ENCODE data around the gene MRPL42. TPM values are rescaled to one million over a fixed set of nuclear protein-coding genes. Genes with fewer than 3 reads are reported as not detected.

MRPL42 gene
- total and polyA plus RNA-seq, 2 of the 4 experiments (the other 2 are of a cell fraction) = 64.2 to 90.7 TPM

DNA sequence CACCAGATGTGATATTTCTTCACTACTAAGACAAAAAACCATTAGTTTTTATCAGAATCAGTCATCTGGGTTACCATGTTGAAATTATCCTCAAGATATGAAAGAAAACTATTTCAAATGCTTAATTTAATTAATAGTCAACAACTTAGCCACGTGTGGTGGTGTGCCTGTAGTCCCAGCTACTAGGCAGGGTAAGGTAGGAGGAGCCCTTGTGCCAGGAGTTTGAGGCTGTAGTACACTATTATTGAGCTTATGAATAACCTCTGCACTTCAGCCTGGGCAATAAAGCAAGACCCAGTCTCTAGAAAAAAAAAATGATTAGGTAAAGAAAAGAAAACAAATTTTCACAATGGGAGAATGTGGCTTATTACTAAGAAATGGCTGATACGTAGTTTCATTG lies 33.4 kb downstream of the MRPL42 start:
- H3K27ac ChIP-seq (ENCODE audit: insufficient read depth, low read length) = no peak overlapping the region
- H3K9me3 ChIP-seq (ENCODE audit: control insufficient read depth, insufficient read depth, low read length) = no peaks in the 10 kb centered on the region
- no peak overlapping the region for H4K8ac ChIP-seq (ENCODE audit: low read depth in 2 of 2, low read length in 2 of 2)
- POLR2A ChIA-PET (ENCODE audit: unreplicated experiment) = no interaction called here
- no peak overlapping the region for H4K5ac ChIP-seq (ENCODE audit: low read depth, low read length)
- TF ChIP-seq FOS (IDR thresholded peaks at IDR 0.05; ENCODE audit: low read depth, low read length) = no peak
- TF ChIP-seq MAFK (IDR thresholded peaks at IDR 0.05; ENCODE audit: low read depth, low read length) = no peak
- no peak for TF ChIP-seq RCOR1 (IDR thresholded peaks at IDR 0.05; ENCODE audit: insufficient replicate concordance, low read length)
- TF ChIP-seq BHLHE40 (IDR thresholded peaks at IDR 0.05; ENCODE audit: low read depth, low read length) = no peak
- no peak for TF ChIP-seq CHD1 (IDR thresholded peaks at IDR 0.05; ENCODE audit: low read depth, low read length)
- TF ChIP-seq, protein P1, sequence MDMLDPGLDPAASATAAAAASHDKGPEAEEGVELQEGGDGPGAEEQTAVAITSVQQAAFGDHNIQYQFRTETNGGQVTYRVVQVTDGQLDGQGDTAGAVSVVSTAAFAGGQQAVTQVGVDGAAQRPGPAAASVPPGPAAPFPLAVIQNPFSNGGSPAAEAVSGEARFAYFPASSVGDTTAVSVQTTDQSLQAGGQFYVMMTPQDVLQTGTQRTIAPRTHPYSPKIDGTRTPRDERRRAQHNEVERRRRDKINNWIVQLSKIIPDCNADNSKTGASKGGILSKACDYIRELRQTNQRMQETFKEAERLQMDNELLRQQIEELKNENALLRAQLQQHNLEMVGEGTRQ (IDR thresholded peaks at IDR 0.05; ENCODE audit: low read depth, low read length) = no peak
- no peak for TF ChIP-seq NFE2L2 (IDR thresholded peaks at IDR 0.05; ENCODE audit: low read depth, low read length)
- no peak for TF ChIP-seq SMC3 (IDR thresholded peaks at IDR 0.05; ENCODE audit: low read depth, low read length)
- TF ChIP-seq, protein P2, sequence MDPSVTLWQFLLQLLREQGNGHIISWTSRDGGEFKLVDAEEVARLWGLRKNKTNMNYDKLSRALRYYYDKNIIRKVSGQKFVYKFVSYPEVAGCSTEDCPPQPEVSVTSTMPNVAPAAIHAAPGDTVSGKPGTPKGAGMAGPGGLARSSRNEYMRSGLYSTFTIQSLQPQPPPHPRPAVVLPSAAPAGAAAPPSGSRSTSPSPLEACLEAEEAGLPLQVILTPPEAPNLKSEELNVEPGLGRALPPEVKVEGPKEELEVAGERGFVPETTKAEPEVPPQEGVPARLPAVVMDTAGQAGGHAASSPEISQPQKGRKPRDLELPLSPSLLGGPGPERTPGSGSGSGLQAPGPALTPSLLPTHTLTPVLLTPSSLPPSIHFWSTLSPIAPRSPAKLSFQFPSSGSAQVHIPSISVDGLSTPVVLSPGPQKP (IDR thresholded peaks at IDR 0.05; ENCODE audit: borderline replicate concordance, low read depth, low read length) = no peak
- no peak for TF ChIP-seq POLR2A (IDR thresholded peaks at IDR 0.05; ENCODE audit: low read depth, low read length)
- no peak for TF ChIP-seq RAD21 (IDR thresholded peaks at IDR 0.05; ENCODE audit: low read length)
- TF ChIP-seq, protein P3, sequence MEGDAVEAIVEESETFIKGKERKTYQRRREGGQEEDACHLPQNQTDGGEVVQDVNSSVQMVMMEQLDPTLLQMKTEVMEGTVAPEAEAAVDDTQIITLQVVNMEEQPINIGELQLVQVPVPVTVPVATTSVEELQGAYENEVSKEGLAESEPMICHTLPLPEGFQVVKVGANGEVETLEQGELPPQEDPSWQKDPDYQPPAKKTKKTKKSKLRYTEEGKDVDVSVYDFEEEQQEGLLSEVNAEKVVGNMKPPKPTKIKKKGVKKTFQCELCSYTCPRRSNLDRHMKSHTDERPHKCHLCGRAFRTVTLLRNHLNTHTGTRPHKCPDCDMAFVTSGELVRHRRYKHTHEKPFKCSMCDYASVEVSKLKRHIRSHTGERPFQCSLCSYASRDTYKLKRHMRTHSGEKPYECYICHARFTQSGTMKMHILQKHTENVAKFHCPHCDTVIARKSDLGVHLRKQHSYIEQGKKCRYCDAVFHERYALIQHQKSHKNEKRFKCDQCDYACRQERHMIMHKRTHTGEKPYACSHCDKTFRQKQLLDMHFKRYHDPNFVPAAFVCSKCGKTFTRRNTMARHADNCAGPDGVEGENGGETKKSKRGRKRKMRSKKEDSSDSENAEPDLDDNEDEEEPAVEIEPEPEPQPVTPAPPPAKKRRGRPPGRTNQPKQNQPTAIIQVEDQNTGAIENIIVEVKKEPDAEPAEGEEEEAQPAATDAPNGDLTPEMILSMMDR (conservative IDR thresholded peaks at IDR 0.05; ENCODE audit: low read depth, low read length) = no peak
- TF ChIP-seq RFX5 (IDR thresholded peaks at IDR 0.05; ENCODE audit: low read depth, low read length) = no peak
- dilution Hi-C loops (cut with HindIII; ENCODE audit: low sequenced_read_pairs, unreplicated experiment) = no loop called here
- no peak overlapping the region for H3K23ac ChIP-seq (ENCODE audit: low read depth, low read length)
- in situ Hi-C loops (cut with MboI; ENCODE audit: low sequenced_read_pairs) = loop anchor here (5.0 to 10.0 kb wide), 2 partner anchors 254 to 602 kb away; no protein-coding TSS in a partner anchor
- CTCF ChIA-PET = no interaction called here
- no peaks in the 10 kb centered on the region for H4K20me1 ChIP-seq (ENCODE audit: insufficient read depth, low read length)
- ATAC-seq (ENCODE audit: low read depth) (no peak), DNase-seq (no peak)
- H2AK5ac ChIP-seq (ENCODE audit: low read depth, low read length) = no peak overlapping the region
- H3K79me1 ChIP-seq (ENCODE audit: low read depth in 1 of 2, low read length in 2 of 2) = peaks cover 0 to 13% of the 10 kb centered on the region in 2 experiments; a peak in 1 of 4 replicates
- H3K27me3 ChIP-seq (ENCODE audit: control insufficient read depth, insufficient read depth, low read length) = no peaks in the 10 kb centered on the region
- H4K91ac ChIP-seq (ENCODE audit: insufficient read depth, low read depth, low read length) = no peak overlapping the region
- H3K4me2 ChIP-seq (ENCODE audit: low read depth, low read length) = no peak overlapping the region
- H3K9ac ChIP-seq (ENCODE audit: low read depth, low read length) = no peak overlapping the region
- no peak overlapping the region for H2BK120ac ChIP-seq (ENCODE audit: low read depth, low read length)
- no TSS peak for BruUV-seq (replicated peaks)
- no CpG with 5 or more reads among the region's 2 CpGs for WGBS, 2 experiments (ENCODE audit: extremely low coverage in 2 of 2, insufficient read length in 1 of 2)
- H2BK20ac ChIP-seq (ENCODE audit: low read depth, low read length) = no peak overlapping the region
- 0 out of 2 replicates have a peak, but pooled peaks cover 3% of the 10 kb centered on the region for H3K9me1 ChIP-seq (ENCODE audit: insufficient read depth, low read length)
- no peaks in the 10 kb centered on the region for H3K4me1 ChIP-seq (ENCODE audit: control insufficient read depth, insufficient read depth, low read length)
- H3K4me3 ChIP-seq (ENCODE audit: insufficient read depth, low read depth, low read length) = no peak overlapping the region
- intact Hi-C loops (cut with micrococcal nuclease) = loop anchor here (5.0 to 10.0 kb wide), 2 partner anchors 184 to 267 kb away; no protein-coding TSS in a partner anchor
- no peak overlapping the region for H2AK9ac ChIP-seq (replicated peaks; ENCODE audit: low read depth, low read length, poor library complexity)
- H3K14ac ChIP-seq (replicated peaks; ENCODE audit: low read depth, low read length) = no peak overlapping the region
- H3K36me3 ChIP-seq (ENCODE audit: control insufficient read depth, insufficient read depth, low read length) = peaks cover 3% of the 10 kb centered on the region
- no peak overlapping the region for H3K18ac ChIP-seq (ENCODE audit: low read depth, low read length)
- H3K4ac ChIP-seq (ENCODE audit: low read depth, low read length) = no peak overlapping the region
- H2BK15ac ChIP-seq (ENCODE audit: low read depth, low read length) = no peak overlapping the region
- H2AFZ ChIP-seq (replicated peaks; ENCODE audit: low read length, poor library complexity) = no peak overlapping the region
- H2BK5ac ChIP-seq (ENCODE audit: low read depth, low read length, poor library complexity, severe bottlenecking) = no peak overlapping the region
- H3K56ac ChIP-seq (ENCODE audit: extremely low read depth, insufficient read depth, low read length) = no peak overlapping the region
